Mesenchymal stem cell (in vitro differentiated cells and primary cell): Measurements from ENCODE around the gene IBTK.

Source experiments
- DNase-seq: peaks from one replicate; pipeline ENCODE4 v3.0.0-alpha.2; 2013
- H2AFZ ChIP-seq: one replicate; pipeline ENCODE4 v1.6.1; 2013; ENCODE audit warnings: low read depth, mild to moderate bottlenecking, control low read depth, inconsistent platforms, low read length, moderate library complexity
- H2AK5ac ChIP-seq: 2 replicates; pipeline ENCODE4 v1.6.1; 2013; ENCODE audit warnings: low read length, moderate library complexity, mild to moderate bottlenecking, inconsistent platforms; ENCODE audit not compliant: severe bottlenecking
- H2BK120ac ChIP-seq: one replicate; pipeline ENCODE4 v1.6.1; 2013; ENCODE audit warnings: low read depth, mild to moderate bottlenecking, inconsistent platforms, low read length, moderate library complexity
- H2BK12ac ChIP-seq, 2 experiments: one replicate each; pipeline ENCODE4 v1.6.1; 2013; ENCODE audit warnings: inconsistent platforms in 2 of 2, low read length in 2 of 2, mild to moderate bottlenecking in 2 of 2, moderate library complexity in 2 of 2, control low read depth in 1 of 2
- H2BK15ac ChIP-seq: one replicate; pipeline ENCODE4 v1.6.1; 2013; ENCODE audit warnings: mild to moderate bottlenecking, low read depth, inconsistent platforms; ENCODE audit not compliant: poor library complexity, severe bottlenecking
- H2BK5ac ChIP-seq: 2 replicates; pipeline ENCODE4 v1.6.1; 2013; ENCODE audit warnings: low read depth, mild to moderate bottlenecking, low read length, control low read depth, inconsistent platforms; ENCODE audit not compliant: poor library complexity, severe bottlenecking
- H3K14ac ChIP-seq, 2 experiments: one replicate each; pipeline ENCODE4 v1.6.1; 2013; ENCODE audit warnings: inconsistent platforms in 2 of 2, low read length in 2 of 2, control low read depth in 1 of 2, mild to moderate bottlenecking in 1 of 2, moderate library complexity in 1 of 2
- H3K18ac ChIP-seq, 2 experiments: one replicate each; pipeline ENCODE4 v1.6.1; 2013; ENCODE audit warnings: inconsistent platforms in 2 of 2, low read length in 2 of 2, control low read depth in 1 of 2, low read depth in 1 of 2, mild to moderate bottlenecking in 1 of 2
- H3K23ac ChIP-seq, 2 experiments: one replicate each; pipeline ENCODE4 v1.6.1; 2013; ENCODE audit warnings: inconsistent platforms in 2 of 2, low read length in 2 of 2, mild to moderate bottlenecking in 2 of 2, moderate library complexity in 2 of 2, control low read depth in 1 of 2
- H3K27ac ChIP-seq: 2 replicates; pipeline ENCODE4 v1.5.1; 2013; ENCODE audit warnings: mild to moderate bottlenecking, moderate library complexity, low read length, control low read depth, inconsistent platforms; ENCODE audit not compliant: poor library complexity, severe bottlenecking
- H3K27me3 ChIP-seq, 2 experiments: 2 replicates each; pipeline versions ENCODE4 v1.6.1 to v1.7.0; 2013; ENCODE audit warnings: low read length in 2 of 2, mild to moderate bottlenecking in 2 of 2, moderate library complexity in 2 of 2, control low read depth in 1 of 2, inconsistent platforms in 1 of 2; ENCODE audit not compliant: control insufficient read depth in 1 of 2, insufficient read depth in 1 of 2
- H3K36me3 ChIP-seq, 2 experiments: 2 replicates each; pipeline versions ENCODE4 v1.6.1 to v1.7.0; 2013; ENCODE audit warnings: low read length in 2 of 2, control low read depth in 1 of 2, inconsistent platforms in 1 of 2, low read depth in 1 of 2, mild to moderate bottlenecking in 1 of 2; ENCODE audit not compliant: insufficient read depth in 2 of 2, control insufficient read depth in 1 of 2
- H3K4ac ChIP-seq, 2 experiments: one replicate each; pipeline ENCODE4 v1.6.1; 2013; ENCODE audit warnings: inconsistent platforms in 2 of 2, low read length in 2 of 2, mild to moderate bottlenecking in 2 of 2, moderate library complexity in 2 of 2, control low read depth in 1 of 2, low read depth in 1 of 2
- H3K4me1 ChIP-seq: 2 replicates; pipeline ENCODE4 v1.6.1; 2013; ENCODE audit warnings: low read depth, low read length, control low read depth; ENCODE audit not compliant: control insufficient read depth, insufficient read depth
- H3K4me2 ChIP-seq: 2 replicates; pipeline ENCODE4 v1.6.1; 2013; ENCODE audit warnings: low read length, mild to moderate bottlenecking, inconsistent platforms; ENCODE audit not compliant: poor library complexity, severe bottlenecking
- H3K4me3 ChIP-seq, 2 experiments: 2 replicates each; pipeline versions ENCODE4 v1.5.1 to v1.7.0; 2013; ENCODE audit warnings: low read length in 2 of 2, mild to moderate bottlenecking in 2 of 2, control low read depth in 1 of 2, low read depth in 1 of 2; ENCODE audit not compliant: insufficient read depth in 1 of 2
- H3K79me1 ChIP-seq: replicated peaks from 2 replicates; pipeline ENCODE4 v1.6.1; 2013; ENCODE audit warnings: mild to moderate bottlenecking, control low read depth, low read length, inconsistent platforms; ENCODE audit not compliant: poor library complexity, severe bottlenecking
- H3K9ac ChIP-seq: 2 replicates; pipeline ENCODE4 v1.7.0; 2013; ENCODE audit warnings: mild to moderate bottlenecking, low read length, moderate library complexity
- H3K9me3 ChIP-seq: 2 replicates; pipeline ENCODE4 v1.7.0; 2013; ENCODE audit warnings: mild to moderate bottlenecking, low read length; ENCODE audit not compliant: control insufficient read depth
- H4K8ac ChIP-seq: one replicate; pipeline ENCODE4 v1.6.1; 2013; ENCODE audit warnings: inconsistent platforms, mild to moderate bottlenecking, low read length, moderate library complexity
- H4K91ac ChIP-seq: one replicate; pipeline ENCODE4 v1.6.1; 2013; ENCODE audit warnings: mild to moderate bottlenecking, low read length, inconsistent platforms
- WGBS: methylation state at CpG from one replicate; pipeline ENCODE4 v1.1.7; 2013; ENCODE audit warnings: mixed read lengths; 5-methylcytosine and 5-hydroxymethylcytosine counted together

IBTK gene

GRCh38 chr6:82251942-82252341 lies 4.4 kb upstream of the IBTK start:
- Histone ChIP-seq H3K4ac (no peak overlapping the region), H3K18ac (no peak overlapping the region), H2AK5ac (no peak overlapping the region), H4K91ac (no peak overlapping the region), H3K4me2 (no peak overlapping the region), H2BK15ac (no peak overlapping the region), H4K8ac (no peak overlapping the region), H2BK12ac (no peak overlapping the region), H3K4me3 (no peak overlapping the region), H3K27ac (no peak overlapping the region), H3K79me1 (no peaks in the 10 kb centered on the region), H3K27me3 (no peaks in the 10 kb centered on the region), H3K14ac (no peak overlapping the region), H2AFZ (no peak overlapping the region), H2BK120ac (no peak overlapping the region), H3K9me3 (no peaks in the 10 kb centered on the region), H3K9ac (peak overlapping the region; percentile 7), H3K4me1 (peaks cover 3% of the 10 kb centered on the region), H3K23ac (no peak overlapping the region), H3K36me3 (no peaks in the 10 kb centered on the region), H2BK5ac (no peak overlapping the region)
- DNase-seq = peak; percentile 56

DNA sequence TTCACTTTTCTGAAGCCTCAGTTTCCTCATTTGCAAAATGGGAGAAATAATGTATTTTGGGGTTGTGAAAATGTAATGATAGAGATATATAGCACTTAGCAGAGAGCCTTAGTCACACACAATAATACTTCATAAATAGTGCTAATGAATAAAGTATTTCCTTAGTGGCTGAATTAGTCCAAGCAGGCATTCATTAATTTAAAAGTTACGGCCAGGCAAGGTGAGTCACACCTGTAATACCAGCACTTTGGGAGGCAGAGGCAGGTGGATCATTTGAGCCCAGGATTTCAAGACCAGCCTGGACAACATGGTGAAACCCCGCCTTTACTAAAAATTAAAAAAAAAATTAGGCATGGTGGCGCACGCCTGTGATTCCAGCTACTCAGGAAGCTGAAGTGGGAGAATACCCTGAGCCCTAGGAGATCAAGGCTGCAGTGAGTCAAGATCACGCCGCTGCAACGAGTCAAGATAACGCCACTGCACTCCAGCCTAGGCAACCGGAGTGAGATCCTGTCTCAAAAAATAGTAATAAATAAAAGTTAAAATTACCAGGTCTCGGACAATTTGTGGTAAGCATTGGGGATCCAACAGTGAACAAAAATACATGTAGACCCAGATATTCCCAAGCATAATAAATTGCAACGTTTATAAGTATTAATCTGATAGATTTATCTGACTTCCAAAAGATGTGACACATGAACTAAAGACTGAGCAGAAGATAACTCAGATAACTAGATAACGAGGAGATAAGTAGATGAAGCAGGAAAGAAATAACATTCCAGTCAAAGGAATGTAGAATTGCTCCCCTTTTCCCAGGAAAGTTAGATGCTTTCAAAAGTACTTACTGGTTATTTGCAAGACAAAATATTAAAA lies 2.1 kb upstream of the IBTK start:
- Histone ChIP-seq H3K4me1 (peaks cover 9% of the 10 kb centered on the region), H2BK5ac (no peak overlapping the region), H3K23ac (no peak overlapping the region), H3K36me3 (peaks cover 0 to 8% of the 10 kb centered on the region in 2 experiments), H4K8ac (no peak overlapping the region), H3K4me3 (no peak overlapping the region), H2BK15ac (peak overlapping the region; percentile 62), H3K18ac (no peak overlapping the region), H3K9me3 (no peaks in the 10 kb centered on the region), H3K4ac (no peak overlapping the region), H3K79me1 (no peaks in the 10 kb centered on the region), H2BK120ac (no peak overlapping the region), H3K9ac (peak overlapping the region; percentile 15), H2BK12ac (no peak overlapping the region), H3K27me3 (no peaks in the 10 kb centered on the region), H3K14ac (no peak overlapping the region), H3K4me2 (no peak overlapping the region), H3K27ac (no peak overlapping the region), H4K91ac (no peak overlapping the region), H2AFZ (no peak overlapping the region), H2AK5ac (no peak overlapping the region)
- 88% methylated on average over 9 of the region's 12 CpGs for WGBS
- DNase-seq = no peak

- DNase-seq = peak; percentile 68
- H3K36me3 ChIP-seq = peaks cover 0 to 11% of the 10 kb centered on the region in 2 experiments
- H3K18ac ChIP-seq = peak overlapping the region; percentile 55 to 92
- H2BK5ac ChIP-seq = peak overlapping the region; percentile 87
- peak overlapping the region; percentile 83 for H4K91ac ChIP-seq
- H3K4me1 ChIP-seq = peaks cover 9% of the 10 kb centered on the region
- H3K14ac ChIP-seq = peak overlapping the region in 1 of 2 experiments; percentile 44
- H3K23ac ChIP-seq = peak overlapping the region in 1 of 2 experiments; percentile 23
- peak overlapping the region; percentile 99 for H4K8ac ChIP-seq
- H2AK5ac ChIP-seq = peak overlapping the region; percentile 14
- H2BK120ac ChIP-seq = no peak overlapping the region
- H2BK12ac ChIP-seq = peak overlapping the region; percentile 93 to 96
- peak overlapping the region; percentile 61 for H3K4me2 ChIP-seq
- no peaks in the 10 kb centered on the region for H3K79me1 ChIP-seq
- 39% methylated on average over 10 of the region's 10 CpGs for WGBS
- peak overlapping the region; percentile 94 for H2AFZ ChIP-seq
- H3K4ac ChIP-seq = peak overlapping the region; percentile 27 to 95
- peak overlapping the region; percentile 91 for H3K27ac ChIP-seq
- no peaks in the 10 kb centered on the region for H3K9me3 ChIP-seq
- H3K27me3 ChIP-seq = no peaks in the 10 kb centered on the region
- H3K9ac ChIP-seq = peak overlapping the region; percentile 99
- H2BK15ac ChIP-seq = no peak overlapping the region
- peak overlapping the region; percentile 92 to 93 for H3K4me3 ChIP-seq
These were observed 760 bp upstream of the IBTK start for GRCh38 chr6:82248273-82248735.

- Histone ChIP-seq H4K91ac (peak overlapping the region; percentile 89), H3K4me3 (peak overlapping the region; percentile 92 to 93), H3K79me1 (no peaks in the 10 kb centered on the region), H4K8ac (peak overlapping the region; percentile 94), H2BK120ac (peak overlapping the region; percentile 3), H3K23ac (peak overlapping the region in 1 of 2 experiments; percentile 72), H2AFZ (peak overlapping the region; percentile 91), H3K4me2 (peak overlapping the region; percentile 74), H2BK5ac (peak overlapping the region; percentile 87), H3K9me3 (no peaks in the 10 kb centered on the region), H2AK5ac (no peak overlapping the region), H3K18ac (peak overlapping the region; percentile 94 to 97), H3K27me3 (no peaks in the 10 kb centered on the region), H3K4ac (peak overlapping the region; percentile 66 to 99), H3K14ac (peak overlapping the region in 1 of 2 experiments; percentile 71), H3K36me3 (peaks cover 0 to 13% of the 10 kb centered on the region in 2 experiments), H3K4me1 (peaks cover 9% of the 10 kb centered on the region), H3K27ac (peak overlapping the region; percentile 94), H2BK15ac (peak overlapping the region; percentile 65), H2BK12ac (peak overlapping the region in 1 of 2 experiments; percentile 86), H3K9ac (peak overlapping the region; percentile 99)
- 4% methylated on average over 32 of the region's 32 CpGs for WGBS
- DNase-seq = peak; percentile 78
These were observed 591 bp downstream of the IBTK start for GRCh38 chr6:82246802-82247504.
